AG08396 (cell line): ENCODE data around the gene MCL1.
A peak's percentile ranks its signal among the peaks of the same experiment; 100 is the strongest.
"Not testable (repeated sequence)": the region's sequence is repeated elsewhere in the genome, so short reads cannot be mapped to it uniquely, and the experiment has no call there.

Source experiments
- DNase-seq: peaks from one replicate; pipeline ENCODE4 v3.0.0; 2012; ENCODE audit warnings: low spot score, mixed read lengths

The MCL1 gene

DNA sequence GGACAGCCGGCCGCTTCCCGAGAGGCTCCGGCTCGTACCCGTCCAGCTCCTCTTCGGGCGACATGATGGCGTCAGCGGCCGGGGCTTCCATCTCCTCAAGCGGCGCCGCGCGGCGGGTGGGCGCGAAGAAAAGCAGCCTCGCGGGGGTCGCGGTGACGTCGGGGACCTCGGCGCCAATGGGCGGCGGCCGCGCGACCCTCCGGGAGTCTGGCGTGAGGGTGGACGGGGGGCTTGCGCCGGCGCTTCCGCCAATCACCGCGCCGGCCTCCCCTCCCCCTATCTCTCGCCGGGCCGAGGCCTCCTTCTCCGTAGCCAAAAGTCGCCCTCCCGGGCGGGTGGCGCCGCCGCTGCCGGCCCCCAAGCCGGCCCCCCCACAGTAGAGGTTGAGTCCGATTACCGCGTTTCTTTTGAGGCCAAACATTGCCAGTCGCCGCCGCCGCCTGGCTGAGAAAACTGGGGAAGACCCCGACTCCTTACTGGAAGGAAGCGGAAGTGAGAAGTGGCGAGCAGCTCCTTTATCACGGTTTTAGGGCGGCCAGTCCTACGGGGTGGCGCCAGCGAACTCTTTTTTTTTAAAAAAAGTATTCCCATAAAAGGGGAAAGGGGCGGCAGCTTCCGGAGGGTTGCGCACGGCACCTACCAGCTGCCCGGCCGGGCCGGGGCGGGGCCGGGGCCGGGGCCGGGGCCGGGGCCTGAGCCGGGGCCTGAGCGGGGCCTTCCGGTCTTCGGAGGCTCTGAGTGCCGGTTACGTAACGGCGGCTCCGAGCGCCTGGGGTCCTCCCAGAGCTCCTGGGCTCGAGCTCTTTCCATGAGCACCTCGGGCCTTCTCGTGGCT is at the start of gene MCL1:
Gene MCL1, minus strand, starts transcription at position 501 of the 835 bp plus-strand sequence. Its CDS starts 80 bp downstream, at position 421.
- peak; percentile 95 for DNase-seq

- DNase-seq, result no peak
Measured at GRCh38 chr1:150628766-150629114, 49.3 kb upstream of the MCL1 start.

DNA sequence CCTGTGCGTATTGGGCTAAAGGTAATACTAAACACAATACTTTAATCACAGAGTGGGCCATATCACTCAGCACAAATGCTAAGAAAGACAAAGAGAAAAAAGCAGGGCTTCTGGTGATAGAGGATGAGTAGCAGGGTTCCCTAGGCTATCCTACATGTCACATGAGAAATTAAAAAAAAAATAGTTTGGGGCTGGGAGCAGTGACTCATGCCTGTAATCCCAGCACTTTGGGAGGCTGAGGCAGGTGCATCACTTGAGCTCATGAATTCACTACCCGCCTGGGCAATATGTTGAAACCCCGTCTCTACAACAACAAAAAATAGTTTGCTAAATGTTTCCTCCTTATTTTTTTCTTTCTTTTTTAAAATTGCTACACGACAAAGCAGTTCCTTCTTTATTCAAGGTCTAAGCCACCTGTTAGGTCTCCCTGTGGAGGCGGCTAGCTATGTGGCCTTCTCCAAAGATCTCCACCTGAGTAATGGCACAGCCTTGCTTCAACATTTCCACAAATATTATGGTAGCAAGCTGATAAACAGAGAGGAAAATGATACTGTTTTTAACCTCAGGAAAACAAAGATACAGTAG is 48.5 kb upstream of the MCL1 start:
- DNase-seq, result no peak

GRCh38 chr1:150626150-150626549 is 46.7 kb upstream of the MCL1 start:
- no peak for DNase-seq

DNA sequence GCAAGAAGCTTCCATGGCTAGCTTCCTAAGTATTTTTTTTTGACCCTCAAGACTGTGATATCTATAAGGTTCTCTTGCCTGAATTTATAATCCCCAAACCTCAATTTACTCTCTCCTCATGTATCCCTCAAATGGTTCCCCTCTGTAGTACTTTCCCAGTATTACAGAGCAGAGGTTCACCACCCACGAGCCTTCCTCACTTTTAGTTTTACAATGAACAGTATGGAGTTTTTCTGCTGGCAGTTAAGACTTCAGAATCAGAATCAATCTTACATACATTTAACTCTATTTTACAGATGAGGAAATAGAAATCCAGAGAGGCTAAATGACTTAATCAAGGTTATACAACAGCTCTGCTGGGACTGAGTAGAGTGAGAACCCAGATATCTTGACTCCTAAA is 45.1 kb upstream of the MCL1 start:
- DNase-seq, result not testable (repeated sequence)

DNA sequence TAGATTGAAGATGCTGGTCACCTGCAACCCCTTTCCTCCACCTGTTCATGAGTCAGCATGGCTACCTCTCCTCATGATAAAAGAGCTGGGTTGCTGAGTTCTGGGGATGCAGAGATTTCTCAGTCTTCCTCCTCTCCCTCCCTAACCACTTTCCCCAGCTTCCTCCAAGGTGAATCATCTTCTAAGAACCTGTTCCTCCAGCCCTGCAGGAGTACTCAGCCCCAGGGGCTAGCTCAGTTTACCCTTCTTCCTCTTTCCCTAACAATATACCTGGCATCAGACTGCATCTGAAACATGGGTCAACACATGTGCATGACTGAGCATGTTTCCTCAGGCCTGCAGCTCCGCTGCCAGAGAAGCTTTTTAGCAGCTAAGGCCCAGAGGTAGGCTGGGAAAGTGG is 44.7 kb upstream of the MCL1 start:
- DNase-seq, result not testable (repeated sequence)

GRCh38 chr1:150622303-150622975 is 43.0 kb upstream of the MCL1 start:
- no peak for DNase-seq

DNA sequence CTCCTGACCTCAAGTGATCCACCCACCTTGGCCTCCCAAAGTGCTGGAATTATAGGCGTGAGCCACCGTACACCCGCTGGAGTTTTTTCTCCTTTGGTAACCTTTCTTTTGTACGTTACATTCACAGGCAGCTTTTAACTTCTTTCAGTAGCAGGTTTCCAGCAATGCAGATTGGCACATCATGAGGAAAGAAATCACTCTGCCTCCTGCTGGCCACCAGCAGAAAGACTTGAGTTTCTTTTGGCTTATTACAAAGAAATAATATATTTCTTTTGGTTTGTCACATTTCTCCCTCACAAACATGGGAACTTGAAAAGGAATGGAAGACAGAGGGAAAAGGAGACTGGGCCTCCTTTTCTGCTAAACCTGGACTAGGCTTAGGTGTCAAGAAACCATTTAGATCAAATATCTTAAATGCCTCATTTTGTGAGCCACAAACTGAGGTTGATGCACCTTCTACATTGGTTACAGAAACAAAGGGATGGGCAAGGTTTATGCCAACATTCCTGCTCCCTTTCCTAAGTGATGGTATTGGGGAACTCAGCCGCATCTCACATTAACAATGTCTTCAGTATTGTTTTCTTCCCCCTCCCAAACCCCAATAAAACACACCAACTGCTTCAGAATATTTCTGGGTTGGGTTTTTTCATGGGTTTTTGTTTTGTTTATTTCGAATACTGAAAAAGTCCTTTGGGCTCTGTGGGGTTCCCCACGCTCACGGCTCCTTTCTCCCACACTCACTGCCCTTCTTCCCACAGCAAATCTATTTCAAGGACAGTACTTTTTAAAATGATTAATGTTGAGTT is 42.3 kb upstream of the MCL1 start:
- DNase-seq, result peak; percentile 45

DNA sequence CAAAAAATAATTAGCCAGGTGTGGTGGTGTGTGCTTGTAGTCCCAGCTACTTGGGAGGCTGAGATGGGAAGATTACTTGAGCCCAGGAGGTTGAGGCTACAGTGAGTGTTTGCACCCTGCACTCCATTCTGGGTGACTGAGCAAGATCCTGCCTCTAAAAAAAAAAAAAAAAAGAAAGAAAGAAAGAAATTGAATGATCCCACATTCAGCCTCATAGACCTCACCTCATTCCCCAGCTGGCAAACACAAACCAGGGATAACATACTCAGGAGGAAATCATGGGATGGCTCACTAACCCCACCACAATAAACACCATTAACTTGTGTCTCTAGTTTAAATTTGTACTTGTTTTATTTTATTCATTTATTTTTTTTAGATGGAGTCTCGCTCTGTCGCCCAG is 41.5 kb upstream of the MCL1 start:
- DNase-seq, result no peak

DNA sequence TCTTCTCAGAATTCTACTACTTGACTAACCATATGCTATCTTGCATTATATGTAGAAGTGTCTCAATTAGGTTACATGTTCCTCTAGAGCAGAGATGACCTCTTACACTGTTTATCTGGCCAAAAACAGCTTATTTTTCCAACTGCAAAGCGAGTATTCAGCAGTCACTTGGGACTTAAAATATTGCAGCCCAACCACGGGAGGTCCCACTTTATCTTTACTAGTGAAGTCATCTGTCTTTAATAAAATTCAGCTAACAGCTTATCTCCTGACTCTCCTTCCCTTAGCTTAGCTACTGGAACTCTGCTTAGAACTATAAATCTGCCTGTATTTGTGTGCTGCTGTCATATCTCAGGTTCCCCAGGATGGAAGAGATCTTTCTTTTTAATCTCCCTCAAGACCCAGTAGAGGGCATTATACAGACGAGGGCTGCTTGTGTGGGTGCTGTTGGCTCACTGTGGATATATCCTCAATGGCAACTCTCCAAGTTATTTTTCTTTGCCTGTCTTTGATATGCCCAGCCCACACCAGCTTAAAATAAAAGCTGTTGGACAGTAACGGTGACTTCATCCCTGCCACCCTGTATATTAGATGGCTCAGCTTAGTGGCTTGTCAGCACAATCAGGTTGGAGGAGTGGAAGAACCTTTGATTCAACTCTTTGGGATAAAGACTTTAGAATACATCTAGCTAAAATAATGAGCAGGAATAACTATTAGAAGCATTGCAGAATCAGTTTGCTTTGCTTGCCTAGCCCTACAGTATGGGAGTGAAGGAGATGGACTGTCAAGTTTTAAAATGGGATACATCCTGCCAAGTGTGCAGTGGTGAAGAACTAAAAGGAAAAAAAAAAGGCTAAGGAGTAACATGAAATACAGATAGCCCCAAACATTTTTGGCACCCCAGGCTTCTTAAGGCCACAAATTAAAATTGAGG is 40.4 kb upstream of the MCL1 start:
- DNase-seq, result peak; percentile 52

- no peak for DNase-seq
Measured at GRCh38 chr1:150615346-150616201, 36.2 kb upstream of the MCL1 start.

DNA sequence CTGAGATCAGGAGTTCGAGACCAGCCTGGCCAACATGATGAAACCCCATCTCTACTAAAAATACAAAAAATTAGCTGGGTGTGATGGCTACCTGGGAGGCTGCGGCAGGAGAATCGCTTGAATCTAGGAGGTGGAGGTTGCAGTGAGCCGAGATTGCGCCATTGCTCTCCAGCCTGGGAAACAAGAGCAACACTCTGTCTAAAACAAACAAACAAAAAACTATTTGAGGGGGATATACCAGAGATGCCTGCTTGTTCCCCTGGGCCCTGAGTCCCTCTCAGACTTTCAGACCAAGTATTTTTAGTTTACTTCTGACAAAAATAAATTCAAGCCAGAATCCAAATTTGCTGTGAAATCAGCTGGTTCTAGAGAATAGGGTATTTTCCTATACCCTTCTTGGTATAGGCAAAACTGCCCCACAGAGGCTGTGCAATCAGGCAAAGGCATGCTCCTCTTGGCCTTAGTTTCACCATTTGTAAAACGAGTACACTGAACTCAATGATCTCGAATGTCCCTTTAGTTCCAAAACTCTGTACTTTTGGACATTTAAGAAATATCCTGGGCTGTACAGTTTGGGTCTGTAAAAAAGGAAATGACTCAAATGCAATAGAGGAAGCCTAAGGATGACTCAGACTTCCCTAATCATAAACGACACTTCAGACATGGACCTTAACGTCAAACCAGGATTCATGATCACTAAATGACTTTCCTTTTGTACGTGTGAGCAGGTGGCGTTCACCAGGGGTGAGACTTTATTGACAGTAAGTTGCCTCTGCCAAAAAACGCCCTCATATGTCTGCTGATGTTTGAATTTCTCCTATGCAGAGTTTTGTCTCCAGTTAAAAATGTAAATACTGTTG is 33.9 kb upstream of the MCL1 start:
- no peak for DNase-seq

GRCh38 chr1:150612014-150612345 is 32.6 kb upstream of the MCL1 start:
- DNase-seq, result no peak

DNA sequence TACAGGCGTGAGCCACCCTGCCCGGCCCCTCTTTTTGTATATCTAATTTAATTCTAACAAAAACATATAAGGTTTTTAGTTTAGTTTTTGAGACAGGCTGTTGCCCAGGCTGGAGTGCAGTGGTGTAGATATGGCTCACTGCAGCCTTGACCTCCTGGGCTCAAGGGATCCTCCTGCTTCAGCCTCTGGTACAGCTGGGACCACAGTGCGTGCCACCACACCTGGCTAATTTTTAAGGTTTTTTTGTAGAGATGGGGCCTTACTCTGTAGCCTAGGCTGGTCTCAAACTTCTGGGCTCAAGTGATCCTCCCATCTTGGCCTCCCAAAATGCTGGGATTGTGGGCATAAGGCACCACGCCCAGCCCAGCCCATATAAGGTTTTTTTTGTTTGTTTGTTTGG is 31.2 kb upstream of the MCL1 start:
- DNase-seq, result no peak

GRCh38 chr1:150609732-150610131 is 30.3 kb upstream of the MCL1 start:
- DNase-seq, result no peak

DNA sequence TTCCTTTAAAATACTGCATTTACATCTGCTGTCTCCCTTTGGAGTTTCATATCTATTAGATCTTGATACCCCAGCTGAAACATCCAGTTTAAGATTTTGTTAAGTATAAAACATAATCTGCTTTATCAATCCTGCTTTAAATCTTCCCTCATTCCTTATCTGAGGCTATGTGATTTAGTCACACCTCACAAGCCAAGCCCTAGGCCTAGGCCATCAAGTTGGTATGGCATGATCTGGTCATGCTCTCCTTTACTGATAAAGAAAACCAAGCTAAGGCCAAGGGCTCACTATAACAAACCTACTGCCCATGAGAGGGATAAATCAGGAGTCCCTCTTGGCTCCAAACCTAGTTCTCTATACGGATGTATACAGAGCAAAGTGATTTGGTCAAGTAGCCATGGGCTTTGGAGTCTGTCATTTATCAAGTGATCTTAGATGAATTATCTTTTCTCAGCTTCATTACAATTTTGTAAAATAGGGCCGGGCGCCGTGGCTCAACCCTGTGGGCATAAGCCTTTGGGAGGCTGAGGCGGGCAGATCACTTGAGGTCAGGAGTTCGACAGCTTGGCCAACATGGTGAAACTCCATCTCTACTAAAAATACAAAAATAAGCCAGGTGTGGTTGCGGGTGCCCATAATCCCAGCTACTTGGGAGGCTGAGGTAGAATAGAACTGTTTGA is 27.2 kb upstream of the MCL1 start:
- DNase-seq, result no peak

GRCh38 chr1:150605451-150605731 is 26.0 kb upstream of the MCL1 start:
- not testable (repeated sequence) for DNase-seq

- DNase-seq, result no peak
Measured at GRCh38 chr1:150604226-150604588, 24.8 kb upstream of the MCL1 start.

DNA sequence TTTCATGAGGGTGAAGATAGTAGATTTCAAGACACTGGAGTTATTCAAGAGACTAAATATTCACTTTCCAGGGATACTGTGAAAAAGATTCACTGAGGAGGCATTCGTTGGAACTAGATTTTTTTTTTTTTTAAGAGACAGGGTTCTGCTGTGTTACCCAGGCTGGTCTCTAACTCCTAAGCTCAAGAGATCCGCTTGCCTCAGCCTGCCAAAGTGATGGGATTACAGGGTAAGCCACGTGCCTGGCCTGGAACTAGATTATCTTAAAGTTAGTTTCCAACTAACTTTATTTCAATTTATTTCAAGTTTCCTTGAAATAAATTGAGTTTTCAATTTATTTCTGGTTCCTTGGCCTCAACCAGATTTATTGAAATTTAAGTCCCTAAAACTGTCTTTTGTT is 24.3 kb upstream of the MCL1 start:
- DNase-seq, result no peak
